ENCODE results near the gene DYNLT4. TPM values are rescaled to one million over a fixed set of nuclear protein-coding genes. Genes with fewer than 3 reads are reported as not detected.
A peak's percentile ranks its signal among the peaks of the same experiment; 100 is the strongest.

Gene DYNLT4
- total and polyA plus RNA-seq, 8 donors = 0.53 to 1.6 (median 0.93) TPM; not detected in 1

DNA sequence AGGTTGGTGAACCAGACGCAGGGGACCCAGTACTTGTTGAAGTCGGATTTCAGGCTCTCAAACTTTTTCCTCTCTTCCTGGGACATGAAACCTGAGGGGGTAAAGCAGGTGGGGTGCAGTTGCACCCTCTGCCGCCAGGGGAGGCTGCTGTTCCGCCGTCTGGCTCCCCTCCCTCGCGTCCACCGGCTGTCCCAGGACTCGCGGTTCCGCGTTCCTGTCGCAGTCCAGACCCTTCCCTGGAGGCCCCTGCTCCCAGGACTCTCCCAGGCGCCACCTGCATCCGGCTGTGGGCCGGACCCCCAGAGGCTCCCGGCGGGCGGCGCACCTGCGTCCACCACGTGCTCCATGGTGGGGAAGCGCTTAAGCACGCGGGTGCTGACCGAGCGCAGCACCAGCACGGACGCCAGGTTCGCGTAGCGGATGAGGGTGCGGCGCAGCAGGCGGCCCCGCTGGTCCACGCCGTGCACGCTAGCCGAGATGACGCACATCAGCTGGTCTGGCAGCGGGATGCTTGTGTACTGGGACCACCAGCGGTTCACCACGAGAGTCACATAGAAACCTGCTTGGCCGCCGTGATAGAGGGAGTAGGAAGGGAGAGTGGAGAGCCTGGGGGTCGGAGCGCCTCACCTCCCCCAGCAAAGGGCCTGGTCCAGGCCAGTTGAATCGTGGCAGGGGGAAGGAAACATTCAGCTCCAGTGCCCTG is 20.9 kb downstream of the DYNLT4 start:
- Histone ChIP-seq H3K27ac (peak overlapping the region in 1 of 2 donors; percentile 48), H3K27me3 (peaks cover 0 to 9% of the 10 kb centered on the region in 2 donors), H3K4me3 (peak overlapping the region; percentile 21 to 41), H3K36me3 (peaks cover 0 to 10% of the 10 kb centered on the region in 2 donors), H3K4me1 (peaks cover 16 to 37% of the 10 kb centered on the region in 2 donors), H3K9me3 (no peaks in the 10 kb centered on the region)
- ATAC-seq (peak; percentile 92), DNase-seq (peak in 3 of 4 donors; percentile 68 to 94 (median 79))
- TF ChIP-seq, protein P1, sequence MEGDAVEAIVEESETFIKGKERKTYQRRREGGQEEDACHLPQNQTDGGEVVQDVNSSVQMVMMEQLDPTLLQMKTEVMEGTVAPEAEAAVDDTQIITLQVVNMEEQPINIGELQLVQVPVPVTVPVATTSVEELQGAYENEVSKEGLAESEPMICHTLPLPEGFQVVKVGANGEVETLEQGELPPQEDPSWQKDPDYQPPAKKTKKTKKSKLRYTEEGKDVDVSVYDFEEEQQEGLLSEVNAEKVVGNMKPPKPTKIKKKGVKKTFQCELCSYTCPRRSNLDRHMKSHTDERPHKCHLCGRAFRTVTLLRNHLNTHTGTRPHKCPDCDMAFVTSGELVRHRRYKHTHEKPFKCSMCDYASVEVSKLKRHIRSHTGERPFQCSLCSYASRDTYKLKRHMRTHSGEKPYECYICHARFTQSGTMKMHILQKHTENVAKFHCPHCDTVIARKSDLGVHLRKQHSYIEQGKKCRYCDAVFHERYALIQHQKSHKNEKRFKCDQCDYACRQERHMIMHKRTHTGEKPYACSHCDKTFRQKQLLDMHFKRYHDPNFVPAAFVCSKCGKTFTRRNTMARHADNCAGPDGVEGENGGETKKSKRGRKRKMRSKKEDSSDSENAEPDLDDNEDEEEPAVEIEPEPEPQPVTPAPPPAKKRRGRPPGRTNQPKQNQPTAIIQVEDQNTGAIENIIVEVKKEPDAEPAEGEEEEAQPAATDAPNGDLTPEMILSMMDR (IDR thresholded peaks at IDR 0.05) = peak; percentile 96 to 98
- intact Hi-C loops (cut with DNase I) = loop anchor here in 1 of 2 donors (10.0 kb wide), 1 partner anchor 69 kb away; no protein-coding TSS in a partner anchor

DNA sequence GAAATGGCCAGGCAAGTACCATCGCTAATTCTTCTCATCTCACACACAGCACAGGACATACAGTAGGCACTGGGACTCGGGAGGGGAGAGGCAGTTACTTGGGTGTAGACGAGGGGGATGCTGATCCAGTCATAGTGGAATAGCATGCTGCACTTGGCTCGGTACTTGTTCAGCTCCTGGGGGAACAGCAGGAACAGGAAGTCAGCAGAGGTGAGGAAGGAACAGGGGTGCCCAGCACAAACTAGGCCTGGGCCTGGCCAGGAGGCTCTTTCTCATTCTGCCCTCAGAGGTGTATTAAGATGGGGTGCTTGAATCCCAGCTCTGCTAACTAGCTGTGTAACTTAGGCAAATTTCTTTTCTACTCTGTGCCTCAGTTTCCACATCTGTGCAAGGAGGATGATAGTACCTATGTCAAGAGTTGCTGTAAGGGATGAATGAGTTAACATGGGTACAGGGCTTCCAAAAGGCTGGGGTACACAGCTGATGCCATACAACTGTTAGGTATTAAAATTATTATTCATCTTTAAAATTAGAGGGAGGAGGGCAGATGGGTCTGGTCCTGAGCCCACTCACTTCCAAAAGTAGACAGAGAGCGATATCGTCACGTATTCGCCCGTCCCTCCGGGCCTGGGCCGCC is 21.5 kb downstream of the DYNLT4 start:
- TF ChIP-seq, protein P1 (IDR thresholded peaks at IDR 0.05) = no peak
- Histone ChIP-seq H3K36me3 (peaks cover 0 to 17% of the 10 kb centered on the region in 2 donors), H3K4me1 (peaks cover 16 to 37% of the 10 kb centered on the region in 2 donors), H3K27ac (peak overlapping the region in 1 of 2 donors; percentile 48), H3K4me3 (peak overlapping the region; percentile 21 to 41), H3K27me3 (peaks cover 0 to 9% of the 10 kb centered on the region in 2 donors), H3K9me3 (no peaks in the 10 kb centered on the region)
- peak in 1 of 4 donors; percentile 18 for DNase-seq
- ATAC-seq = no peak
- intact Hi-C loops (cut with DNase I) = loop anchor here in 1 of 2 donors (10.0 kb wide), 1 partner anchor 69 kb away; no protein-coding TSS in a partner anchor

DNA sequence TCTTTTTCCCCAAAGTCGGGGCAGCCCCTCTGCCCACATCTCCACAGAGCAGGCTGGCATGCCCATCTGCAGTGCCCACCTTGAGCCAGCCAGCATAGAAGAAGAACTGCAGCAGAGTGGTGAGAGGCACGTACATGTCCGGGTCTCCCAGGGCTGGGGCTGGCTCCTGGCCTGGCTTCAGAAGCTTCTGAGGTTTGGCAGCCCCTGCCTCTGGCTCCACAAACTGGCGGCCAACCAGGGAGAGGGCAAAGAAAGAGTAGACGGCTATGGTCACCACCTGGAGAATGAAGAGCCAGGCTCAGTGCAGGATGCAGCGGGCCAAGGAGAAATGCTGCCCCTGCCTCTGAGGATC is 22.1 kb downstream of the DYNLT4 start:
- TF ChIP-seq, protein P1 (IDR thresholded peaks at IDR 0.05) = no peak
- H3K27me3 ChIP-seq = peaks cover 0 to 9% of the 10 kb centered on the region in 2 donors
- H3K4me1 ChIP-seq = peaks cover 16 to 37% of the 10 kb centered on the region in 2 donors
- ATAC-seq (no peak), DNase-seq (peak in 1 of 4 donors; percentile 44)
- no peak overlapping the region for H3K27ac ChIP-seq
- H3K4me3 ChIP-seq = no peak overlapping the region
- no peaks in the 10 kb centered on the region for H3K9me3 ChIP-seq
- intact Hi-C loops (cut with DNase I) = loop anchor here in 1 of 2 donors (10.0 kb wide), 1 partner anchor 70 kb away; no protein-coding TSS in a partner anchor
- peaks cover 0 to 23% of the 10 kb centered on the region in 2 donors for H3K36me3 ChIP-seq

DNA sequence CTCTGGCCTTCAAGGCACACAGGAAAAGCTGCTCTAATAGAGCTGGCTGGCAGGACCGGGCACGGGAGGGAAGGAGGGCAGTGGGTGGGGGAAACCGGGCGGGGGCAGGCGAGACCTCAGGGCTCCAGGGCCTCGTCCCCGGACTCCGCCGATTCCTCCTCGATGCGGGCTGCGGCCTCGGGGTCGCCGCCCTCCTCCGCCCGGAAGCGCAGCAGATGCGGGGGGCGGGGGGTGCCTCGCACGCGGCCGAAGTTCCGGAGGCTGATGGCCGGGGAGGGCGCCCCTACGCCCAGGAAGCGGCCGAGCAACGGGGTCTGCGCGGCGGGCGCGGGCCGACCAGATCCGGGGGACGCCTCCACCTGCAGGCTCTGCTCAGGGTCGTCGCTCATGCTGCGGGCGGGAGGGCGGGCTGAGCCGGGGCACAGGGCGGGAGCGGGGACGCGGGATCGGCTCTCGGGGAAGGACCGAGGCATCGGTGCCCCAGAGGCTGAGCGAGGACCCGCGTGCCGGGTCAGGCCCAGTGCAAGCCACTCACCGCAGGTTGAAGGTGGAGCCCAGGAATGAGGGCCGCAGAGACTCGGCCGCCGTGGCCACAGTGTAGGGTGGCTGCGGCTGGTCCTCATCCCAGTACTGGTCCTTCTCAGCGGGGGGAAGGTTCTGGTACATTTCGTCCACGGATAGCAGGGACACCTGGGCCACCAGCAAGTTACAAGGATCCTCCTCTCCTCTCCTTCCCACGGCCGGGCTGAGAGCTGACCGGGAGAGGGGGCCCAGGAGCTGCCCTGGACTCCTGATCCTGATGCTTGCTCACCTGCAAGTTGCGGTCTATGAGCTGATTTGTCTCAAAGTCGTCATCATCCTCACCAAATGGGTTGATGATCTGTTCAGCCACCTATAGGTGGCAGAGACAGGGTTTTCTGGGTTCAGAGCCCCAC is 22.8 kb downstream of the DYNLT4 start:
- Histone ChIP-seq H3K27me3 (peaks cover 0 to 9% of the 10 kb centered on the region in 2 donors), H3K4me1 (peaks cover 16 to 37% of the 10 kb centered on the region in 2 donors), H3K4me3 (peak overlapping the region; percentile 35 to 38), H3K9me3 (no peaks in the 10 kb centered on the region), H3K27ac (peak overlapping the region in 1 of 2 donors; percentile 18), H3K36me3 (peaks cover 0 to 29% of the 10 kb centered on the region in 2 donors)
- peak in 2 of 4 donors; percentile 52 to 81 for DNase-seq
- TF ChIP-seq, protein P1 (IDR thresholded peaks at IDR 0.05) = no peak
- intact Hi-C loops (cut with DNase I) = loop anchor here in 1 of 2 donors (10.0 kb wide), 1 partner anchor 70 kb away; no protein-coding TSS in a partner anchor
- peak; percentile 37 for ATAC-seq

Data from left lung (tissue), 10 donors.